Hepatocyte (in vitro differentiated cells): ENCODE data around the gene ITPR2.

Experiments
- CTCF ChIP-seq: fragments of 200-600 bp; sonication (generic); IDR thresholded peaks from 2 replicates; pipeline ENCODE4 v1.5.1; 2016; ENCODE audit warnings: antibody characterized with exemption, mild to moderate bottlenecking; ENCODE audit not compliant: poor library complexity
- EZH2 ChIP-seq: fragments of 200-600 bp; sonication (generic); IDR thresholded peaks from 2 replicates; pipeline ENCODE4 v1.6.1; 2016; ENCODE audit warnings: antibody characterized with exemption, mild to moderate bottlenecking, borderline replicate concordance

GRCh38 chr12:26564391-26564790 is 268.6 kb downstream of the ITPR2 start:
- TF ChIP-seq CTCF (no peak), EZH2 (no peak)
